Suppressor macrophage treated with lipopolysaccharide for 4 hours (primary cell): ENCODE results near the gene RPS15A.
A peak's percentile ranks its signal among the peaks of the same experiment; 100 is the strongest.

ENCODE experiments used
- DNase-seq: peaks from one replicate; pipeline ENCODE4 v3.0.0-alpha.2; 2020

The RPS15A gene

GRCh38 chr16:18789850-18790706 lies at the start of gene RPS15A:
RPS15A (minus strand) TSS chr16:18790334; CDS start chr16:18789113, 1,221 bp downstream.
- DNase-seq, result peak; percentile 96

- no peak for DNase-seq
Observed at GRCh38 chr16:18839555-18839954, 49.4 kb upstream of the RPS15A start.

- DNase-seq, result no peak
Observed at GRCh38 chr16:18836702-18837101, 46.6 kb upstream of the RPS15A start.

- DNase-seq, result no peak
Observed at GRCh38 chr16:18834864-18835263, 44.7 kb upstream of the RPS15A start.

GRCh38 chr16:18833707-18834505 lies 43.8 kb upstream of the RPS15A start:
- DNase-seq, result no peak

- no peak for DNase-seq
Observed at GRCh38 chr16:18832613-18833012, 42.5 kb upstream of the RPS15A start.

- DNase-seq, result no peak
Observed at GRCh38 chr16:18832006-18832405, 41.9 kb upstream of the RPS15A start.

GRCh38 chr16:18829251-18829650 lies 39.1 kb upstream of the RPS15A start:
- no peak for DNase-seq

GRCh38 chr16:18827890-18828289 lies 37.8 kb upstream of the RPS15A start:
- DNase-seq, result no peak

GRCh38 chr16:18816286-18816685 lies 26.2 kb upstream of the RPS15A start:
- DNase-seq, result no peak

- DNase-seq, result no peak
Observed at GRCh38 chr16:18811925-18812324, 21.8 kb upstream of the RPS15A start.

GRCh38 chr16:18809165-18809564 lies 19.0 kb upstream of the RPS15A start:
- no peak for DNase-seq

- no peak for DNase-seq
Observed at GRCh38 chr16:18805257-18805773, 15.2 kb upstream of the RPS15A start.

- DNase-seq, result no peak
Observed at GRCh38 chr16:18804540-18804939, 14.4 kb upstream of the RPS15A start.

GRCh38 chr16:18803569-18804462 lies 13.7 kb upstream of the RPS15A start:
- peak; percentile 32 for DNase-seq

- no peak for DNase-seq
Observed at GRCh38 chr16:18802767-18803343, 12.7 kb upstream of the RPS15A start.

GRCh38 chr16:18801145-18801972 lies 11.2 kb upstream of the RPS15A start, which contains the start of gene ARL6IP1:
ARL6IP1 (minus strand) TSS chr16:18801549; CDS start chr16:18801466, 83 bp downstream.
- DNase-seq, result peak; percentile 100

- no peak for DNase-seq
Observed at GRCh38 chr16:18800775-18801144, 10.6 kb upstream of the RPS15A start.

GRCh38 chr16:18800293-18800692 lies 10.2 kb upstream of the RPS15A start:
- DNase-seq, result no peak

GRCh38 chr16:18799500-18799899 lies 9.4 kb upstream of the RPS15A start:
- no peak for DNase-seq

- no peak for DNase-seq
Observed at GRCh38 chr16:18797746-18798145, 7.6 kb upstream of the RPS15A start.
